Gastrocnemius medialis (tissue), 4 donors: ENCODE results near the gene DIPK1A. TPM values are rescaled to one million over a fixed set of nuclear protein-coding genes. Genes with fewer than 3 reads are reported as not detected.
A peak's percentile ranks its signal among the peaks of the same experiment; 100 is the strongest.

Experiments
- ATAC-seq, 2 donors: fragments of 150-250 bp; one replicate each; pipeline ENCODE4 v1.9.1; 2016
- DNase-seq, 2 donors: peaks; one replicate each; pipeline ENCODE4 v3.0.0-alpha.2; 2019
- H3K27ac ChIP-seq, 4 donors: fragments of 200-600 bp; sonication (generic); 1 replicate in 1 of 4; 2 replicates in 3 of 4; pipeline ENCODE4 v1.5.1; 2016 to 2018; ENCODE audit warnings: mild to moderate bottlenecking in 2 of 4, moderate library complexity in 1 of 4
- H3K27me3 ChIP-seq, 3 donors: fragments of 200-600 bp; sonication (generic) in 2 of 3; 1 replicate in 1 of 3; 2 replicates in 2 of 3; pipeline versions ENCODE4 v1.5.1 to v1.6.0; 2016 to 2019; ENCODE audit warnings: mild to moderate bottlenecking in 1 of 3, moderate library complexity in 1 of 3
- H3K36me3 ChIP-seq, 2 donors: fragments of 200-600 bp; sonication (generic) in 1 of 2; one replicate each; pipeline ENCODE4 v1.5.1; 2017 to 2018
- H3K4me1 ChIP-seq, 2 donors: fragments of 200-600 bp; sonication (generic) in 1 of 2; one replicate each; pipeline ENCODE4 v1.5.1; 2016 to 2017; ENCODE audit warnings: mild to moderate bottlenecking in 2 of 2
- H3K4me3 ChIP-seq, 4 donors: fragments of 200-600 bp; sonication (generic) in 3 of 4; 1 replicate in 1 of 4; 2 replicates in 3 of 4; pipeline ENCODE4 v1.5.1; 2016 to 2019; ENCODE audit warnings: mild to moderate bottlenecking in 2 of 4
- H3K9me3 ChIP-seq, 3 donors: fragments of 200-600 bp; sonication (generic) in 2 of 3; 1 replicate in 1 of 3; 2 replicates in 2 of 3; pipeline ENCODE4 v1.5.1; 2016 to 2019
- CTCF ChIP-seq, 5 experiments: fragments of 450-650 bp in 3 of 5; fragments of 200-600 bp in 2 of 5; sonication (generic) in 2 of 5; IDR thresholded peaks in 4 of 5; conservative IDR thresholded peaks in 1 of 5; 1 replicate in 4 of 5; 2 replicates in 1 of 5; pipeline ENCODE4 v1.5.1; 2016 to 2019; ENCODE audit warnings: antibody characterized with exemption in 5 of 5, mild to moderate bottlenecking in 3 of 5, moderate library complexity in 3 of 5
- POLR2A ChIP-seq, 2 donors: fragments of 450-650 bp; IDR thresholded peaks; one replicate each; pipeline ENCODE4 v1.6.1; 2017; ENCODE audit warnings: antibody characterized with exemption in 2 of 2, mild to moderate bottlenecking in 2 of 2, moderate library complexity in 2 of 2
- in situ Hi-C, 4 donors: fragments of 200-750 bp; cut with MboI; loops; one replicate each; pipeline versions ENCODE4 v1.15.0 to v1.8.0; 2017; ENCODE audit warnings: low sequenced_read_pairs in 4 of 4
- intact Hi-C: fragments of 100-400 bp; cut with DNase I; formaldehyde crosslinking; loops from one replicate; pipeline ENCODE4 v1.15.1; 2023; ENCODE audit warnings: low total_unique reads
- total RNA-seq, 4 donors: library from RNA; depleted of rRNA; stranded (reverse); fragments of >200 nt; gene quantifications; one replicate each; pipeline versions ENCODE4 v1.1.0 to v1.2.3, GENCODE V29; 2016

Gene DIPK1A
- total RNA-seq, 4 donors from 2014 or later, result 3.3 to 9.2 (median 4.7) TPM

GRCh38 chr1:92858564-92859399 lies 102.5 kb downstream of the DIPK1A start:
- Histone ChIP-seq H3K27ac (peak overlapping the region; percentile 53 to 66 (median 60)), H3K4me1 (peaks cover 11 to 13% of the 10 kb centered on the region in 2 donors), H3K4me3 (peak overlapping the region; percentile 26 to 46 (median 40)), H3K36me3 (no peaks in the 10 kb centered on the region), H3K27me3 (no peaks in the 10 kb centered on the region), H3K9me3 (no peaks in the 10 kb centered on the region)
- peak; percentile 87 to 92 for ATAC-seq
- DNase-seq, result peak; percentile 18 to 27
- TF ChIP-seq CTCF (IDR thresholded peaks at IDR 0.05 in 4 of 5, conservative IDR thresholded peaks at IDR 0.05 in 1 of 5) (peak; percentile 89 to 98 (median 90)), POLR2A (IDR thresholded peaks at IDR 0.05) (no peak)
- in situ Hi-C loops, result loop anchor here in 2 of 4 donors (5.0 kb wide), 2 partner anchors 134 to 139 kb away; no protein-coding TSS in a partner anchor
- intact Hi-C loops, result loop anchor here (1.0 kb wide), 2 partner anchors 102 to 136 kb away; no protein-coding TSS in a partner anchor

GRCh38 chr1:92857817-92858216 lies 103.4 kb downstream of the DIPK1A start:
- TF ChIP-seq CTCF (IDR thresholded peaks at IDR 0.05 in 4 of 5, conservative IDR thresholded peaks at IDR 0.05 in 1 of 5), result no peak
- TF ChIP-seq POLR2A (IDR thresholded peaks at IDR 0.05), result no peak
- no peak overlapping the region for H3K4me3 ChIP-seq
- H3K27ac ChIP-seq, result no peak overlapping the region
- ATAC-seq (no peak), DNase-seq (no peak)
- intact Hi-C loops, result no loop called here
- H3K36me3 ChIP-seq, result no peaks in the 10 kb centered on the region
- H3K27me3 ChIP-seq, result no peaks in the 10 kb centered on the region
- no peaks in the 10 kb centered on the region for H3K9me3 ChIP-seq
- peaks cover 11 to 13% of the 10 kb centered on the region in 2 donors for H3K4me1 ChIP-seq
- in situ Hi-C loops, result loop anchor here in 2 of 4 donors (5.0 kb wide), 2 partner anchors 134 to 139 kb away; no protein-coding TSS in a partner anchor

GRCh38 chr1:92855236-92855635 lies 106.0 kb downstream of the DIPK1A start:
- no peaks in the 10 kb centered on the region for H3K9me3 ChIP-seq
- no peaks in the 10 kb centered on the region for H3K36me3 ChIP-seq
- intact Hi-C loops (no loop called here), in situ Hi-C loops (loop anchor here in 2 of 4 donors (5.0 kb wide), 2 partner anchors 137 to 142 kb away; no protein-coding TSS in a partner anchor)
- TF ChIP-seq POLR2A (IDR thresholded peaks at IDR 0.05) (no peak), CTCF (IDR thresholded peaks at IDR 0.05 in 4 of 5, conservative IDR thresholded peaks at IDR 0.05 in 1 of 5) (no peak)
- H3K4me3 ChIP-seq, result no peak overlapping the region
- H3K27me3 ChIP-seq, result no peaks in the 10 kb centered on the region
- DNase-seq (no peak), ATAC-seq (no peak)
- peaks cover 11 to 13% of the 10 kb centered on the region in 2 donors for H3K4me1 ChIP-seq
- no peak overlapping the region for H3K27ac ChIP-seq

GRCh38 chr1:92854101-92854785 lies 107.0 kb downstream of the DIPK1A start:
- no peak for ATAC-seq
- Histone ChIP-seq H3K27ac (no peak overlapping the region), H3K27me3 (no peaks in the 10 kb centered on the region), H3K36me3 (no peaks in the 10 kb centered on the region), H3K4me1 (peaks cover 1 to 3% of the 10 kb centered on the region in 2 donors), H3K9me3 (no peaks in the 10 kb centered on the region), H3K4me3 (no peak overlapping the region)
- intact Hi-C loops, result no loop called here
- TF ChIP-seq CTCF (IDR thresholded peaks at IDR 0.05 in 4 of 5, conservative IDR thresholded peaks at IDR 0.05 in 1 of 5), result no peak
- no peak for TF ChIP-seq POLR2A (IDR thresholded peaks at IDR 0.05)
- DNase-seq, result no peak
- in situ Hi-C loops, result loop anchor here in 1 of 4 donors (5.0 kb wide), 1 partner anchor 143 kb away; no protein-coding TSS in a partner anchor
